H9 (cell line): ENCODE measurements around the gene SERF1B. TPM values are rescaled to one million over a fixed set of nuclear protein-coding genes. Genes with fewer than 3 reads are reported as not detected.
"Not testable (repeated sequence)": the region's sequence is repeated elsewhere in the genome, so short reads cannot be mapped to it uniquely, and the experiment has no call there.

ENCODE experiments used
- DNase-seq: peaks from one replicate; pipeline ENCODE4 v3.0.0-alpha.2; 2017
- H2AFZ ChIP-seq: one replicate; pipeline ENCODE4 v1.6.1; 2013; ENCODE audit warnings: mild to moderate bottlenecking, low read length, control low read depth, moderate library complexity
- H2AK5ac ChIP-seq: 2 replicates; pipeline ENCODE4 v1.6.1; 2013; ENCODE audit warnings: low read length, control low read depth, mixed read lengths; ENCODE audit not compliant: insufficient read length
- H2BK120ac ChIP-seq: one replicate; pipeline ENCODE4 v1.6.1; 2013; ENCODE audit warnings: low read depth, mild to moderate bottlenecking, low read length, control low read depth, inconsistent platforms; ENCODE audit not compliant: poor library complexity, severe bottlenecking
- H2BK12ac ChIP-seq: 2 replicates; pipeline ENCODE4 v1.6.1; 2013; ENCODE audit warnings: low read length, control low read depth, mixed read lengths, low read depth; ENCODE audit not compliant: insufficient read length
- H2BK15ac ChIP-seq: 2 replicates; pipeline ENCODE4 v1.6.1; 2013; ENCODE audit warnings: low read depth, low read length, control low read depth
- H2BK20ac ChIP-seq: one replicate; pipeline ENCODE4 v1.6.1; 2013; ENCODE audit warnings: low read depth, mild to moderate bottlenecking, low read length, control low read depth, inconsistent platforms; ENCODE audit not compliant: poor library complexity, severe bottlenecking
- H2BK5ac ChIP-seq: 2 replicates; pipeline ENCODE4 v1.6.1; 2013; ENCODE audit warnings: low read length, control low read depth, mixed read lengths; ENCODE audit not compliant: insufficient read length
- H3K14ac ChIP-seq: 2 replicates; pipeline ENCODE4 v1.6.1; 2013; ENCODE audit warnings: low read length, control low read depth; ENCODE audit not compliant: insufficient read depth
- H3K18ac ChIP-seq: 2 replicates; pipeline ENCODE4 v1.6.1; 2013; ENCODE audit warnings: low read depth, mild to moderate bottlenecking, mixed read lengths, low read length, control low read depth; ENCODE audit not compliant: insufficient read length
- H3K23ac ChIP-seq: 2 replicates; pipeline ENCODE4 v1.6.1; 2013; ENCODE audit warnings: low read length, control low read depth, mixed read lengths, low read depth; ENCODE audit not compliant: insufficient read length
- H3K23me2 ChIP-seq: 2 replicates; pipeline ENCODE4 v1.6.1; 2013; ENCODE audit warnings: low read depth, mild to moderate bottlenecking, mixed read lengths, low read length, control low read depth; ENCODE audit not compliant: insufficient read length, poor library complexity, severe bottlenecking
- H3K27ac ChIP-seq: 2 replicates; pipeline ENCODE4 v1.5.1; 2013; ENCODE audit warnings: low read length, control low read depth, mixed read lengths, low read depth; ENCODE audit not compliant: insufficient read length
- H3K27me3 ChIP-seq: 2 replicates; pipeline ENCODE4 v1.6.1; 2013; ENCODE audit warnings: low read length, control low read depth, inconsistent platforms; ENCODE audit not compliant: insufficient read depth
- H3K4ac ChIP-seq: 2 replicates; pipeline ENCODE4 v1.6.1; 2013; ENCODE audit warnings: low read depth, mild to moderate bottlenecking, control low read depth, inconsistent platforms, low read length, moderate library complexity
- H3K4me1 ChIP-seq: 2 replicates; pipeline ENCODE4 v1.6.1; 2013; ENCODE audit warnings: low read length, control low read depth, inconsistent platforms; ENCODE audit not compliant: insufficient read depth
- H3K4me2 ChIP-seq: 2 replicates; pipeline ENCODE4 v1.6.1; 2013; ENCODE audit warnings: low read length, control low read depth, mixed read lengths; ENCODE audit not compliant: insufficient read length, insufficient read depth
- H3K56ac ChIP-seq: 2 replicates; pipeline ENCODE4 v1.6.1; 2013; ENCODE audit warnings: low read depth, mild to moderate bottlenecking, mixed read lengths, low read length, control low read depth; ENCODE audit not compliant: insufficient read length
- H3K79me1 ChIP-seq: 2 replicates; pipeline ENCODE4 v1.6.1; 2013; ENCODE audit warnings: low read depth, mild to moderate bottlenecking, moderate library complexity, low read length, control low read depth, inconsistent platforms; ENCODE audit not compliant: insufficient read depth, poor library complexity, severe bottlenecking
- H3K79me2 ChIP-seq: 2 replicates; pipeline ENCODE4 v1.6.1; 2013; ENCODE audit warnings: low read length, control low read depth, inconsistent platforms; ENCODE audit not compliant: insufficient read depth
- H3K9ac ChIP-seq: 2 replicates; pipeline ENCODE4 v1.6.1; 2013; ENCODE audit warnings: low read length, control low read depth, mixed read lengths; ENCODE audit not compliant: insufficient read length; ENCODE audit errors: extremely low read depth
- H3K9me3 ChIP-seq: one replicate; pipeline ENCODE4 v1.6.1; 2013; ENCODE audit warnings: low read depth, low read length, inconsistent platforms; ENCODE audit not compliant: control insufficient read depth
- H3T11ph ChIP-seq: one replicate; pipeline ENCODE4 v1.6.1; 2013; ENCODE audit warnings: mild to moderate bottlenecking, low read length, control low read depth, inconsistent platforms
- H4K20me1 ChIP-seq: one replicate; pipeline ENCODE4 v1.6.1; 2013; ENCODE audit not compliant: control insufficient read depth, insufficient read length, insufficient read depth
- H4K5ac ChIP-seq: 2 replicates; pipeline ENCODE4 v1.6.1; 2013; ENCODE audit warnings: low read depth, mild to moderate bottlenecking, mixed read lengths, low read length, control low read depth; ENCODE audit not compliant: insufficient read length
- H4K8ac ChIP-seq: replicated peaks from 2 replicates; pipeline ENCODE4 v1.6.1; 2013; ENCODE audit warnings: low read length, control low read depth, mixed read lengths, low read depth; ENCODE audit not compliant: insufficient read length
- H4K91ac ChIP-seq: 2 replicates; pipeline ENCODE4 v1.6.1; 2013; ENCODE audit warnings: low read depth, mild to moderate bottlenecking, moderate library complexity, mixed read lengths, low read length, control low read depth; ENCODE audit not compliant: insufficient read length
- H3K27ac Mint-ChIP-seq, 3 experiments: 2 replicates in 2 of 3; 3 replicates in 1 of 3; pipeline ENCODE4 v1.8.0; 2020 to 2021; ENCODE audit warnings: mixed read lengths in 3 of 3, mild to moderate bottlenecking in 1 of 3, moderate library complexity in 1 of 3
- H3K27me3 Mint-ChIP-seq: 2 replicates; pipeline ENCODE4 v1.8.0; 2021; ENCODE audit warnings: low read depth, mild to moderate bottlenecking, moderate library complexity, mixed read lengths
- H3K36me3 Mint-ChIP-seq, 3 experiments: 2 replicates in 2 of 3; 3 replicates in 1 of 3; pipeline ENCODE4 v1.8.0; 2020 to 2021; ENCODE audit warnings: low read depth in 3 of 3, mixed read lengths in 3 of 3; ENCODE audit not compliant: insufficient read depth in 1 of 3
- H3K4me1 Mint-ChIP-seq, 2 experiments: 2 replicates each; pipeline ENCODE4 v1.8.0; 2020; ENCODE audit warnings: mixed read lengths in 2 of 2
- H3K4me3 Mint-ChIP-seq, 2 experiments: 2 replicates in 1 of 2; 3 replicates in 1 of 2; pipeline ENCODE4 v1.8.0; 2020 to 2021; ENCODE audit warnings: mild to moderate bottlenecking in 2 of 2, mixed read lengths in 2 of 2, moderate library complexity in 1 of 2
- H3K9me3 Mint-ChIP-seq, 2 experiments: 2 replicates in 1 of 2; 3 replicates in 1 of 2; pipeline ENCODE4 v1.8.0; 2020; ENCODE audit warnings: mild to moderate bottlenecking in 2 of 2, mixed read lengths in 2 of 2, moderate library complexity in 1 of 2
- WGBS: extraction: QIAGEN DNeasy Blood & Tissue Kit; methylation state at CpG from one replicate; pipeline ENCODE4 v1.1.7; 2013; ENCODE audit warnings: missing lambda C conversion rate, low lambda C conversion rate, mixed read lengths; ENCODE audit not compliant: insufficient read length; ENCODE audit errors: extremely low coverage; 5-methylcytosine and 5-hydroxymethylcytosine counted together
- long read RNA-seq: library from polyadenylated mRNA; unstranded; transcript quantifications from one replicate; pipeline ENCODE4 v2.0.0, GENCODE V29; 2020
- total RNA-seq: library from RNA; stranded (reverse); gene quantifications from 2 replicates; pipeline ENCODE4 v1.2.1, GENCODE V29; 2021

SERF1B gene
- total RNA-seq = 48.0 and 51.9 TPM in 2 replicates
- long read RNA-seq, transcript SERF1B-202 (3 exons, 703 nt) = major isoform, 12 of 21 reads
- long read RNA-seq, partial matches to known transcripts = 0 of 21 reads
- long read RNA-seq, other reads (novel, unspliced or antisense) = 6 of 21 reads

GRCh38 chr5:70025106-70025844 lies at the start of gene SERF1B:
SERF1B (plus strand) TSS chr5:70025251; CDS start chr5:70025452, 201 bp downstream.
- H4K8ac ChIP-seq, H3K9me3 ChIP-seq, H3K9me3 Mint-ChIP-seq, H3K27ac ChIP-seq, H3K14ac ChIP-seq, H3K56ac ChIP-seq, H2BK12ac ChIP-seq, H3K27me3 ChIP-seq, H3K23ac ChIP-seq, H2BK120ac ChIP-seq, H3K9ac ChIP-seq, H3K4me3 Mint-ChIP-seq, H2BK20ac ChIP-seq, H3K23me2 ChIP-seq, H3K18ac ChIP-seq, H4K91ac ChIP-seq, H2AK5ac ChIP-seq, H3T11ph ChIP-seq, H4K20me1 ChIP-seq, H3K79me1 ChIP-seq, H3K36me3 Mint-ChIP-seq, DNase-seq, H3K27ac Mint-ChIP-seq, H2BK5ac ChIP-seq, H2BK15ac ChIP-seq, H3K4ac ChIP-seq, H3K4me1 ChIP-seq, H3K79me2 ChIP-seq, H4K5ac ChIP-seq, H3K4me1 Mint-ChIP-seq, H3K27me3 Mint-ChIP-seq, H2AFZ ChIP-seq, H3K4me2 ChIP-seq: not testable (repeated sequence)
- WGBS = no CpG with 5 or more reads among the region's 66 CpGs

- not testable (repeated sequence) for H3K4me1 ChIP-seq, H4K20me1 ChIP-seq, H3K4me3 Mint-ChIP-seq, H3K4me2 ChIP-seq, H4K91ac ChIP-seq, H3K79me1 ChIP-seq, H2BK5ac ChIP-seq, H2BK15ac ChIP-seq, H3K14ac ChIP-seq, H2BK12ac ChIP-seq, DNase-seq, H3K23ac ChIP-seq, H2BK20ac ChIP-seq, H3K23me2 ChIP-seq, H3K9me3 Mint-ChIP-seq, H4K5ac ChIP-seq, H3K56ac ChIP-seq, H3K9me3 ChIP-seq, H4K8ac ChIP-seq, H3K27ac ChIP-seq, H3K36me3 Mint-ChIP-seq, H3K27me3 ChIP-seq, H3K79me2 ChIP-seq, H2AFZ ChIP-seq, H2AK5ac ChIP-seq, H3K18ac ChIP-seq, H3K9ac ChIP-seq, H2BK120ac ChIP-seq, H3K4me1 Mint-ChIP-seq, H3K27ac Mint-ChIP-seq, H3T11ph ChIP-seq, H3K27me3 Mint-ChIP-seq, H3K4ac ChIP-seq
- no CpG with 5 or more reads among the region's 2 CpGs for WGBS
These were observed 33.3 kb upstream of the SERF1B start for GRCh38 chr5:69991713-69992112.
